Mesothelial cell of epicardium (in vitro differentiated cells): ENCODE data around the gene KCNIP4. TPM values are rescaled to one million over a fixed set of nuclear protein-coding genes. Genes with fewer than 3 reads are reported as not detected.

Source experiments
- DNase-seq, 2 experiments: peaks; one replicate each; pipeline ENCODE4 v3.0.0; 2021; ENCODE audit warnings: low spot score in 2 of 2; ENCODE audit not compliant: unreplicated experiment in 2 of 2
- H3K27ac Mint-ChIP-seq: 2 replicates; pipeline ENCODE4 v1.8.0; 2021; ENCODE audit warnings: mixed read lengths
- H3K27me3 Mint-ChIP-seq: 2 replicates; pipeline ENCODE4 v1.8.0; 2021; ENCODE audit warnings: low read depth, mixed read lengths
- H3K36me3 Mint-ChIP-seq: 2 replicates; pipeline ENCODE4 v1.8.0; 2021; ENCODE audit warnings: mixed read lengths
- H3K4me1 Mint-ChIP-seq: 2 replicates; pipeline ENCODE4 v1.8.0; 2021; ENCODE audit warnings: mixed read lengths
- H3K4me3 Mint-ChIP-seq: 2 replicates; pipeline ENCODE4 v1.8.0; 2021; ENCODE audit warnings: mild to moderate bottlenecking, moderate library complexity, mixed read lengths
- H3K9me3 Mint-ChIP-seq: 2 replicates; pipeline ENCODE4 v1.8.0; 2021; ENCODE audit warnings: mixed read lengths
- total RNA-seq: library from RNA; stranded (reverse); gene quantifications from 3 replicates; pipeline ENCODE4 v1.2.1, GENCODE V29; 2021
- TF ChIP-seq, protein P1 (sequence below): fragments of 200-600 bp; sonication (generic); IDR thresholded peaks from one replicate; pipeline ENCODE4 v1.5.0; 2021; ENCODE audit warnings: antibody characterized with exemption; ENCODE audit not compliant: unreplicated experiment

Gene KCNIP4
- total RNA-seq, 1 donor from 2014 or later, result 3.0 TPM

DNA sequence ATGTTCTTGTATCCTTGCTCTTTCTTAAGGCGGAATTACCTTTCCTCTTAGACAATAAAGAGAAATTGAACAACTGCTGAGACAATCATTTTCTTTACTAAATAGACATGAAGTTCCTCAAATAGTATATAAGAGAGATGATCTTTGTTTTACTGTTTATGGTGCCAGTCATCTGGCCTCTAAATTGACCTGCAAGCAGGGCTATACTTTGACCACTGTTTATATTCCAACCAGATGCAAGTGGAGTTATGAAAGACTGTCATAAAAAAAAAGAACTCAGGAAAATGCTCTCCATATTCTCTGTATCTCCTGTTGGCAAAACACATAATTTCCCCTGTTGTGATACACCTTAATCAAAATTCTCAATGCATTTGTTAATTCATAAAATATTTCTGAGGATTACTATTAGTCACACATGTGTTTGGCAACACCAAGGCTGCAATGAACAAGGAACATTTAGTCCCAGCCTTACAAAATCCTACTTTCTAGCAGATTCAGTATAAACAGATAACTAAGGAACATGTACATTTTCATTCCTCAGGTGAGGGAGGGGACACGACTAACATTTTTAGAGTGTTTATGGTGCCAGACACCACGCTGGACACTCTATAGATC is 562.3 kb downstream of the KCNIP4 start:
- peaks cover 2% of the 10 kb centered on the region for H3K27me3 Mint-ChIP-seq
- H3K27ac Mint-ChIP-seq, result no peak overlapping the region
- TF ChIP-seq, protein P1, sequence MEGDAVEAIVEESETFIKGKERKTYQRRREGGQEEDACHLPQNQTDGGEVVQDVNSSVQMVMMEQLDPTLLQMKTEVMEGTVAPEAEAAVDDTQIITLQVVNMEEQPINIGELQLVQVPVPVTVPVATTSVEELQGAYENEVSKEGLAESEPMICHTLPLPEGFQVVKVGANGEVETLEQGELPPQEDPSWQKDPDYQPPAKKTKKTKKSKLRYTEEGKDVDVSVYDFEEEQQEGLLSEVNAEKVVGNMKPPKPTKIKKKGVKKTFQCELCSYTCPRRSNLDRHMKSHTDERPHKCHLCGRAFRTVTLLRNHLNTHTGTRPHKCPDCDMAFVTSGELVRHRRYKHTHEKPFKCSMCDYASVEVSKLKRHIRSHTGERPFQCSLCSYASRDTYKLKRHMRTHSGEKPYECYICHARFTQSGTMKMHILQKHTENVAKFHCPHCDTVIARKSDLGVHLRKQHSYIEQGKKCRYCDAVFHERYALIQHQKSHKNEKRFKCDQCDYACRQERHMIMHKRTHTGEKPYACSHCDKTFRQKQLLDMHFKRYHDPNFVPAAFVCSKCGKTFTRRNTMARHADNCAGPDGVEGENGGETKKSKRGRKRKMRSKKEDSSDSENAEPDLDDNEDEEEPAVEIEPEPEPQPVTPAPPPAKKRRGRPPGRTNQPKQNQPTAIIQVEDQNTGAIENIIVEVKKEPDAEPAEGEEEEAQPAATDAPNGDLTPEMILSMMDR, result no peak
- DNase-seq, result no peak
- no peaks in the 10 kb centered on the region for H3K4me1 Mint-ChIP-seq
- H3K9me3 Mint-ChIP-seq, result peaks cover 7% of the 10 kb centered on the region
- H3K36me3 Mint-ChIP-seq, result no peaks in the 10 kb centered on the region
- no peak overlapping the region for H3K4me3 Mint-ChIP-seq

DNA sequence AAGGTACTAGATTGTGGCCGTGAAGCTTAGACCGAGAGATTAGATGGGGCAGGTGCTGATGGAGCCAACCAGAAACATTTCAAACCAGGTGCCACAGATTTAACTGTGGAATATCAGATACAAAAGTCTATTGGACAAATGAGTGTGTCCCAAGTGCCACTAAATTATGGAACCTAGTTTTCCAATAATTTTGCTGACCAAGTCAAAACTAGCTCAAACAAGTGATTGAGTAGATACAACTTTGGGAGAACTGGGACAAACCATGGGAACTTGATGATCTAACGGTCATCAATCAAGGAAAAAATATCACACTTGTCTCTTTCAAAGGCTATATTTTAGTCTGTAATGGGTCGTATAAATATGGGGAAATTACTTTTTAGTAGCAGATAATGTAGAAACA is 562.9 kb downstream of the KCNIP4 start:
- TF ChIP-seq, protein P1, result no peak
- Mint-ChIP-seq H3K27me3 (peaks cover 2% of the 10 kb centered on the region), H3K4me1 (no peaks in the 10 kb centered on the region), H3K36me3 (no peaks in the 10 kb centered on the region), H3K4me3 (no peak overlapping the region), H3K9me3 (peaks cover 4% of the 10 kb centered on the region), H3K27ac (no peak overlapping the region)
- no peak for DNase-seq

DNA sequence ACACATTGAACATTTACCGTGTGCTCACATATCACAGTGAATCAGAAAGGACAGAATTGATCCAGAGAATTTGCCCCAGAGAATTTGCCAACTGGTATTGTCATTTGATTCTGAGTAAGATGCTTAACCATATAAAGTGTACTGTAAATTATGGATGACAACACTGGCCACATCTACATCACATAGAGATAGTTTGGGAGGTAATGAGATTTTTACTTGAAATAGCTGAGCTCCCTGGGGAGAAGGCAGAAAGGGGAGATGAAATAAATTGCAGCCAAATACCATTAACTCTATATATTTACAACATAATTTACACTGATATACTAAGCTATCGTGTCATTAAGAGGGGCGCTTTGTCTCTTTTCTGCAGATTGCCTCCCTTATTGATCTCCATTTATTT is 564.0 kb downstream of the KCNIP4 start:
- Mint-ChIP-seq H3K4me3 (no peak overlapping the region), H3K9me3 (no peaks in the 10 kb centered on the region), H3K27me3 (peaks cover 3% of the 10 kb centered on the region), H3K27ac (no peak overlapping the region), H3K36me3 (no peaks in the 10 kb centered on the region), H3K4me1 (no peaks in the 10 kb centered on the region)
- TF ChIP-seq, protein P1, result no peak
- DNase-seq, result no peak

DNA sequence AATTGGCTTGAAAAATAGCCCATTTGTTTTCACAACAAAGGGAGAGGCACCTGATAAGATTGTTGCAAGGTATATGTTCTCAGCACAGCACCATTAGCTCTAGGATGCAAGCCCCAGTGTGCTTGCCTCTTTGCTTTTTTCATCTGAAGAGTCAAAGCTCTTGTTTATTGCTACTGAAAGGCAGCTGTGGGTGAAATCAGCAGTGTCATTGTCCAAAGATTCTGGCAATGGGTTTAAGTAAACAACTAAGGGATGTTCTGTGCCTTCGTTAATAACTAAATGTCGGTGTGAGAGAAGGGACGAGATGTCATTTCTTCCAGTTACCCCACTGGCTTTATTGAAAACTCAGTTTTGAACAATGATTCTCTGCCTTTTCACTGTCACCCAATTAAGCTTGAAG is 567.7 kb downstream of the KCNIP4 start:
- TF ChIP-seq, protein P1, result no peak
- Mint-ChIP-seq H3K4me3 (no peak overlapping the region), H3K36me3 (no peaks in the 10 kb centered on the region), H3K27ac (no peak overlapping the region), H3K27me3 (peaks cover 3% of the 10 kb centered on the region), H3K9me3 (no peaks in the 10 kb centered on the region), H3K4me1 (no peaks in the 10 kb centered on the region)
- no peak for DNase-seq

DNA sequence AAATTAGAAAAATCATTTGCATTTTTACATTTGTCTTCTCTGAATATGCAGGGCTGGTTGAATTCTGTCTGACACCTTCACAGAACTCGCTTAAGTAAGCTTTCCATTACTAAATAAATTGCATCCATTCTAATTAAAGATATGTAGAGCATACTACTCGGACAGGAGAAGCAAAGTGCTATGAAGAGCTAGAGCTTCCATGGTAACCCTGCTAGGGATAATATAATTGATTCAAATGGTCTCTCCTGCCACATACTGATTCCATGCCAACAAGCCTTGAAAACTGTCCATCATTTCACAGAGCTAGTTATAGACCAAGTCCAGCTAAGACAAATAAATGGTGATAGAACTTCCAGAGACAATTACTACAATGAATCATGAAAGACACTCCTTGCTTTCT is 571.5 kb downstream of the KCNIP4 start:
- Mint-ChIP-seq H3K27me3 (peaks cover 1% of the 10 kb centered on the region), H3K27ac (no peak overlapping the region), H3K4me1 (no peaks in the 10 kb centered on the region), H3K36me3 (no peaks in the 10 kb centered on the region), H3K9me3 (no peaks in the 10 kb centered on the region), H3K4me3 (no peak overlapping the region)
- TF ChIP-seq, protein P1, result no peak
- no peak for DNase-seq

DNA sequence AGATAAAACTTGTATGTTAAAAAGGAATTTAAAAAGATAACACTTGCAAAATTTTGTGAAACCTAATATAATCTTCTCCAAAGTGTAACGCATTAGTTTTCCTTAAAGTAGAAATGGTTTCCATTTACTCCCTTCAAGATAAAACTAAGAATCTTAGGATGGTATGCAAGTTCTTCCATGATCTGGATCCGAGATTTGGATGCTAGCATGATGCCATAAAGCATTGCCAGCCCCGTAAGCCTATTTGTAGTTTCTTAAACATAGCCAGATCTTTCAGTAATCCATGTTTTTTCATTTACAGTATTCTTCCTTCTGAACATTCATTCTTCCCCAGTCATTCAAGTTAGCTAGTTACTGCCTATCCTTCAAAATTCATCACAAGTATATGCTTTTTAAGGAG is 572.4 kb downstream of the KCNIP4 start:
- no peak for DNase-seq
- H3K4me1 Mint-ChIP-seq, result no peaks in the 10 kb centered on the region
- peaks cover 1% of the 10 kb centered on the region for H3K27me3 Mint-ChIP-seq
- TF ChIP-seq, protein P1, result no peak
- no peaks in the 10 kb centered on the region for H3K9me3 Mint-ChIP-seq
- no peaks in the 10 kb centered on the region for H3K36me3 Mint-ChIP-seq
- no peak overlapping the region for H3K4me3 Mint-ChIP-seq
- no peak overlapping the region for H3K27ac Mint-ChIP-seq
